ENCODE results near the gene CLMP. TPM values are rescaled to one million over a fixed set of nuclear protein-coding genes. Genes with fewer than 3 reads are reported as not detected.

Gene CLMP
- total RNA-seq, 1 experiment from 2014 or later: 3.2 TPM

DNA sequence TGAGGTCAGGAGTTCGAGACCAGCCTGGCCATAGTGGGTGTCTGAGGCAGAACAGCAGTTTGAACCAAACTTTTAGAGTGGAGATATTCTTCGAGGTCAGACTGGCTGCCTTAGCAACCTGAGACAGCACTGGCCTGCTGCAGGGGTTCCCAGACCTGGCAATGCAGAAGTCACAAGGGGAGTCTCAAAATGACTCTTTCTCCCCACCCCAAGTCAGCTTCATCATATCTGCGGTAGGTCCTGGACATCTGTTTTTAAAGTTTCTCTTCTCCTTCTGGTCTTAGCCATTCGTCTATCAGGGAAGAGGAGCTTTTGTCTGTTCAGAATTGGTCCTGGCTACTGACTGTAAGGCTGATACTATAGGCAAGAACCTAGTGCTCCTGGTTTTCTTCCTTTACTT lies 14.5 kb upstream of the CLMP start:
- Histone ChIP-seq H3K9me2 (ENCODE audit: insufficient read depth) (no peaks in the 10 kb centered on the region), H3K4me2 (ENCODE audit: low read length) (no peak overlapping the region), H3K27ac (ENCODE audit: low read depth, low read length) (no peak overlapping the region), H2AFZ (ENCODE audit: low read depth, low read length, poor library complexity, severe bottlenecking) (no peak overlapping the region), H3K9ac (ENCODE audit: low read length) (no peak overlapping the region), H3K4me1 (ENCODE audit: control insufficient read depth in 1 of 2, insufficient read depth in 2 of 2, low read length in 2 of 2) (0 out of 4 replicates have a peak, but pooled peaks cover 0 to 4% of the 10 kb centered on the region in 2 experiments), H4K20me1 (ENCODE audit: insufficient read depth) (no peaks in the 10 kb centered on the region), H3K9me3 (ENCODE audit: control insufficient read depth in 1 of 2, insufficient read depth in 1 of 2, low read depth in 1 of 2, low read length in 2 of 2) (no peaks in the 10 kb centered on the region), H3K36me3 (ENCODE audit: control insufficient read depth in 1 of 2, insufficient read depth in 2 of 2, low read length in 2 of 2) (no peaks in the 10 kb centered on the region), H3K27me3 (ENCODE audit: insufficient read depth, low read length) (no peaks in the 10 kb centered on the region), H3K4me3 (replicated peaks in 1 of 2; ENCODE audit: low read depth in 1 of 2, low read length in 2 of 2) (no peak overlapping the region), H3K79me2 (ENCODE audit: insufficient read depth, low read length) (no peaks in the 10 kb centered on the region)
- intact Hi-C loops (cut with micrococcal nuclease): no loop called here
- no peak for DNase-seq (ENCODE audit: low read depth, low spot score)
- ATAC-seq: no peak
- BruUV-seq (replicated peaks): no TSS peak
- TF ChIP-seq POLR2AphosphoS5 (IDR thresholded peaks at IDR 0.05; ENCODE audit: low read depth, low read length) (no peak), ZNF274 (IDR thresholded peaks at IDR 0.05; ENCODE audit: low read depth, low read length) (no peak), EZH2 (IDR thresholded peaks at IDR 0.05) (no peak), SRF (IDR thresholded peaks at IDR 0.05; ENCODE audit: low read depth) (no peak), ELF1 (IDR thresholded peaks at IDR 0.05; ENCODE audit: borderline replicate concordance, low read depth) (no peak), EGR1 (IDR thresholded peaks at IDR 0.05; ENCODE audit: low read depth) (no peak), POLR2A (IDR thresholded peaks at IDR 0.05; ENCODE audit: borderline replicate concordance, extremely low read depth, insufficient read depth, insufficient read length) (no peak)
- CTCF ChIA-PET: interaction anchor here (0.7 to 1.5 kb wide), 3 partner anchors 25 to 38 kb away, joined by 3 read pairs; no protein-coding TSS in a partner anchor
- POLR2A ChIA-PET: interaction anchor here (1.7 kb wide), 1 partner anchor 10 kb away, joined by 4 read pairs; no protein-coding TSS in a partner anchor
- RAD21 ChIA-PET (ENCODE audit: low non-redundant PET in 1 of 2, low total read pairs in 2 of 2, uncharacterized antibody in 2 of 2, unreplicated experiment in 2 of 2): no interaction called here

DNA sequence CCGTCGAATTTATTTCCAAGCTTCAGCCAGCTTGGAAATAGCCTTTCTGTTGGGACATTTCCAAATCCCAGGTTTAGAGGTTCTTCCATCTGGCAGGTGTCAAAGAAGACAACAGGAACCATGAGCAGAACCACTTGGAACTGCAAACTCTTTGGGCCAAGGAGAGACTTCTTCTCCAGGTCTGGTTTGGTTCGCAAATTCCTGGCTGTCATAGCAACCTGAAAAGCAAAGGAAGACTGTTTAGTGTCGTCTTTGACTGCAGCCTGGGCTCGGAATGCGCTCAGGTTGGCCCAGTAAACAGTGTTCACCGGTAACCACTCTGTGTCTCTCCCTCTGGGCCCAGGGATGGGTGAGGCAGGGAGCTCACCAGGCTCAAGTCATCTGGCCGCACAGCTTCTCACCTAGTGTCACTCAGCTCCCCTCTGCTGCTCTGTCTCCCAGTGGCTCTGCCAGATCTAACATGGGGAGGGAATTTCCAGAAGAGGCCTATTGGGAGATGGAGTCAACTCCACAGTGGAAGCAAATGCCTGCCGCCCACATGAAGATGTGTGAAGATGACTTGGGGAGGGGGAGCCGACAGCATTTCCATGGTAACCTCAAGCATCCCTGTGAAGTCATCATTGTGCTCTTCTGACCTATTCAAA lies 11.9 kb upstream of the CLMP start:
- intact Hi-C loops (cut with micrococcal nuclease): no loop called here
- ChIA-PET CTCF (interaction anchor here (1.5 kb wide), 1 partner anchor 29 kb away, joined by 3 read pairs; no protein-coding TSS in a partner anchor), POLR2A (no interaction called here), RAD21 (ENCODE audit: low non-redundant PET in 1 of 2, low total read pairs in 2 of 2, uncharacterized antibody in 2 of 2, unreplicated experiment in 2 of 2) (no interaction called here)
- Histone ChIP-seq H3K4me1 (ENCODE audit: control insufficient read depth in 1 of 2, insufficient read depth in 2 of 2, low read length in 2 of 2) (no peaks in the 10 kb centered on the region), H3K4me2 (ENCODE audit: low read length) (no peak overlapping the region), H3K27me3 (ENCODE audit: insufficient read depth, low read length) (no peaks in the 10 kb centered on the region), H2AFZ (ENCODE audit: low read depth, low read length, poor library complexity, severe bottlenecking) (no peak overlapping the region), H3K9me2 (ENCODE audit: insufficient read depth) (no peaks in the 10 kb centered on the region), H3K9ac (ENCODE audit: low read length) (no peak overlapping the region), H3K9me3 (ENCODE audit: control insufficient read depth in 1 of 2, insufficient read depth in 1 of 2, low read depth in 1 of 2, low read length in 2 of 2) (no peaks in the 10 kb centered on the region), H3K4me3 (replicated peaks in 1 of 2; ENCODE audit: low read depth in 1 of 2, low read length in 2 of 2) (no peak overlapping the region), H3K79me2 (ENCODE audit: insufficient read depth, low read length) (no peaks in the 10 kb centered on the region), H3K27ac (ENCODE audit: low read depth, low read length) (no peak overlapping the region), H4K20me1 (ENCODE audit: insufficient read depth) (no peaks in the 10 kb centered on the region), H3K36me3 (ENCODE audit: control insufficient read depth in 1 of 2, insufficient read depth in 2 of 2, low read length in 2 of 2) (no peaks in the 10 kb centered on the region)
- BruUV-seq (replicated peaks): no TSS peak
- no peak for ATAC-seq
- DNase-seq (ENCODE audit: low read depth, low spot score): no peak
- TF ChIP-seq POLR2AphosphoS5 (IDR thresholded peaks at IDR 0.05; ENCODE audit: low read depth, low read length): no peak
- TF ChIP-seq EGR1 (IDR thresholded peaks at IDR 0.05; ENCODE audit: low read depth): no peak
- TF ChIP-seq, protein P1, sequence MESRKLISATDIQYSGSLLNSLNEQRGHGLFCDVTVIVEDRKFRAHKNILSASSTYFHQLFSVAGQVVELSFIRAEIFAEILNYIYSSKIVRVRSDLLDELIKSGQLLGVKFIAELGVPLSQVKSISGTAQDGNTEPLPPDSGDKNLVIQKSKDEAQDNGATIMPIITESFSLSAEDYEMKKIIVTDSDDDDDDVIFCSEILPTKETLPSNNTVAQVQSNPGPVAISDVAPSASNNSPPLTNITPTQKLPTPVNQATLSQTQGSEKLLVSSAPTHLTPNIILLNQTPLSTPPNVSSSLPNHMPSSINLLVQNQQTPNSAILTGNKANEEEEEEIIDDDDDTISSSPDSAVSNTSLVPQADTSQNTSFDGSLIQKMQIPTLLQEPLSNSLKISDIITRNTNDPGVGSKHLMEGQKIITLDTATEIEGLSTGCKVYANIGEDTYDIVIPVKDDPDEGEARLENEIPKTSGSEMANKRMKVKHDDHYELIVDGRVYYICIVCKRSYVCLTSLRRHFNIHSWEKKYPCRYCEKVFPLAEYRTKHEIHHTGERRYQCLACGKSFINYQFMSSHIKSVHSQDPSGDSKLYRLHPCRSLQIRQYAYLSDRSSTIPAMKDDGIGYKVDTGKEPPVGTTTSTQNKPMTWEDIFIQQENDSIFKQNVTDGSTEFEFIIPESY (IDR thresholded peaks at IDR 0.05; ENCODE audit: extremely low read depth, insufficient replicate concordance, low read length): no peak
- TF ChIP-seq JUND (IDR thresholded peaks at IDR 0.05): no peak
- TF ChIP-seq ELF1 (IDR thresholded peaks at IDR 0.05; ENCODE audit: borderline replicate concordance, low read depth): no peak
- TF ChIP-seq CBX3 (IDR thresholded peaks at IDR 0.05; ENCODE audit: low read depth): no peak
- TF ChIP-seq SIN3A (IDR thresholded peaks at IDR 0.05; ENCODE audit: low read depth): no peak
- TF ChIP-seq POLR2A (IDR thresholded peaks at IDR 0.05; ENCODE audit: borderline replicate concordance, extremely low read depth, insufficient read depth, insufficient read length): no peak
- no peak for TF ChIP-seq SP1 (IDR thresholded peaks at IDR 0.05; ENCODE audit: low read depth)
- no peak for TF ChIP-seq ZFX (IDR thresholded peaks at IDR 0.05)
- TF ChIP-seq FOSL1 (IDR thresholded peaks at IDR 0.05; ENCODE audit: low read depth): no peak
- no peak for TF ChIP-seq ZNF274 (IDR thresholded peaks at IDR 0.05; ENCODE audit: low read depth, low read length)
- TF ChIP-seq YY1 (IDR thresholded peaks at IDR 0.05; ENCODE audit: extremely low read depth, insufficient replicate concordance, low read depth, low read length): no peak

All from HCT116 (cell line).